GM10266 (cell line): ENCODE results near the gene COX8A.
"Not testable (repeated sequence)": the region's sequence is repeated elsewhere in the genome, so short reads cannot be mapped to it uniquely, and the experiment has no call there.

Experiments used
- DNase-seq: peaks from one replicate; pipeline ENCODE4 v3.0.0; 2012; ENCODE audit errors: extremely low spot score
- TF ChIP-seq, protein P1 (sequence below): IDR thresholded peaks from 2 replicates; pipeline ENCODE4 v1.5.1; 2012; ENCODE audit warnings: mild to moderate bottlenecking, low read depth; ENCODE audit not compliant: control insufficient read depth, insufficient read depth; ENCODE audit errors: missing control alignments

Gene COX8A

GRCh38 chr11:63969461-63969860 is 5.0 kb upstream of the COX8A start:
- TF ChIP-seq, protein P1, sequence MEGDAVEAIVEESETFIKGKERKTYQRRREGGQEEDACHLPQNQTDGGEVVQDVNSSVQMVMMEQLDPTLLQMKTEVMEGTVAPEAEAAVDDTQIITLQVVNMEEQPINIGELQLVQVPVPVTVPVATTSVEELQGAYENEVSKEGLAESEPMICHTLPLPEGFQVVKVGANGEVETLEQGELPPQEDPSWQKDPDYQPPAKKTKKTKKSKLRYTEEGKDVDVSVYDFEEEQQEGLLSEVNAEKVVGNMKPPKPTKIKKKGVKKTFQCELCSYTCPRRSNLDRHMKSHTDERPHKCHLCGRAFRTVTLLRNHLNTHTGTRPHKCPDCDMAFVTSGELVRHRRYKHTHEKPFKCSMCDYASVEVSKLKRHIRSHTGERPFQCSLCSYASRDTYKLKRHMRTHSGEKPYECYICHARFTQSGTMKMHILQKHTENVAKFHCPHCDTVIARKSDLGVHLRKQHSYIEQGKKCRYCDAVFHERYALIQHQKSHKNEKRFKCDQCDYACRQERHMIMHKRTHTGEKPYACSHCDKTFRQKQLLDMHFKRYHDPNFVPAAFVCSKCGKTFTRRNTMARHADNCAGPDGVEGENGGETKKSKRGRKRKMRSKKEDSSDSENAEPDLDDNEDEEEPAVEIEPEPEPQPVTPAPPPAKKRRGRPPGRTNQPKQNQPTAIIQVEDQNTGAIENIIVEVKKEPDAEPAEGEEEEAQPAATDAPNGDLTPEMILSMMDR = no peak
- DNase-seq = no peak

DNA sequence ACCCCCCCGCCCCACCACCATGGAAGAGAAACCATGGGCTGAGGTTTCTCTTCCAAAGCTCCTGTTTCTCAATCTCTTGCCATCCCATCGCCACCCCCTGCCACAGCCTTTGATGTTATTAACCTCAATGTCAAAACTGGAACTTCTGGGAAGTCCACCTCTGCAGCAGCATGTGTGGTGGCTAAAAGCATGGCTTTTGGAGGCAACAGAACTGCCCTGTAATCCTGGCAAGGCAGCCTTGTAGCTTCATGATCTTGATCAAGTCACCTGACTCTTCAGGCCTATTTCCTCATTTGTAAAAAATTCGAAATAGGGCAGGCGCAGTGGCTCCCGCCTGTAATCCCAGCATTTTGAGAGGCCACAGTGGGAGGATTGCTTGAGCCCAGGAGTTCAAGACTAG is 3.5 kb upstream of the COX8A start:
- DNase-seq = no peak
- TF ChIP-seq, protein P1 = no peak

DNA sequence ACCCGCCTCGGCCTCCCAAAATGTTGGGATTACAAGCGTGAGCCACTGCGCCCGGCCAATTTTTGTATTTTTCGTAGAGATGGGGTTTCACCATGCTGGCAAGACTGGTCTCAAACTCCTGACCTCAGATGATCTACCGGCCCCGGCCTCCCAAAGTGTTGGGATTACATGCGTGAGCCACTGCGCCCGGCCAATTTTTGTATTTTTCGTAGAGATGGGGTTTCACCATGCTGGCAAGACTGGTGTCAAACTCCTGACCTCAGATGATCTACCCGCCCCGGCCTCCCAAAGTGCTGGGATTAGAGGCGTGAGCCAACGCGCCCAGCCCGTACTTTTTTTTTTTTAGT is 535 bp upstream of the COX8A start:
- not testable (repeated sequence) for DNase-seq

DNA sequence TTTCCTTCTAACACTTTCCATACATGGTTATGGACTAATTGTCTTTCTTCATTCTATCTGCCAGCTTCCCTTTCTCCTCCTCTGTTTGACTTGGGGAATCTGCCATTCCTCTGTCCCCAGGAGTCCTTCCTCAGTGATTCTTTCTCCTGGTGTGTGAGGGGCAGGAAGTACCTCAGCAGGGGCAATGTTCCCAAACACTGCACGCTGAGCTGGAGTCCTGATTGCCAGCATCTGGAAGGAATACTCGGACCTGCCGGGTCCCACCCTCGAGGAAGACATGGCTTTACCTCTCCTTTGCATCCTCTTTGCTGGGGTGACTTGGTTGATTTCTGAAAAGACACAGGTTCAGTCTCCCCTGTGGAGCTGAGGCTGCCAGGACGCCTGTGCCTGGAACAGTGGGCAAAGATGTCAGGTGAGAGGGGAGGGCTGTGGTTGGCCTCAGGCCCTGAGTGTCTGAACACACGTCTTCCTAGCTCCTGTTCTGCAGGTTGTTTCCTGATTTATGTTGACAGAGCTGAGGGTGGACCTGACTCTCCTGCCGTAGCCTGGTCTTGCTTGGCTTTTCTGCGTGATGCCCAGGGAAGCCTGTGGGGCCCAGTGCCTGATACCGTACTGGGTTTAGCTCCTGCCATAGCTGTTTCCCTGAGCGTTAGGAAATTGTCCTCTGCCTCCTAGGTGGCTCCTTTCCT is 4.3 kb downstream of the COX8A start:
- no peak for DNase-seq
- TF ChIP-seq, protein P1 = no peak

DNA sequence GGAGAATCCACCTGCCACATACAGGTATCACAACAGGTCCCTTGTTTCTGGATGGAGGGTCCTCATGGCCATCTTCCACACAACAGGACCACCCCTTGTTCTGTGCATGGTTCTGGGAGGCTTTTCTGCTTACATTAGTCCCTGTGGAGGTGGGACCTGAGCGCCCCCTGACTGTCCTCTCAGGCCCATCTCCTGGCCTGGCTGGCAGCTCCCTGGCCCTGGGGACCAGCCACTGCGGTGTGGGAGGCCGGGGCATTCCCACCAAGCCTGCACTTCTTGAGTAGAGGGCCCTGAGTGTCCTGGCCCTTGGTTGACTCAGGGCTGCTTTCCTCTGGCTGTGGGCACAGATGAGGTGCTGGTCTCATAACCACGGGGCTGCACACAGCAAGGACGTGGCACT is 5.0 kb downstream of the COX8A start:
- TF ChIP-seq, protein P1 = no peak
- no peak for DNase-seq

DNA sequence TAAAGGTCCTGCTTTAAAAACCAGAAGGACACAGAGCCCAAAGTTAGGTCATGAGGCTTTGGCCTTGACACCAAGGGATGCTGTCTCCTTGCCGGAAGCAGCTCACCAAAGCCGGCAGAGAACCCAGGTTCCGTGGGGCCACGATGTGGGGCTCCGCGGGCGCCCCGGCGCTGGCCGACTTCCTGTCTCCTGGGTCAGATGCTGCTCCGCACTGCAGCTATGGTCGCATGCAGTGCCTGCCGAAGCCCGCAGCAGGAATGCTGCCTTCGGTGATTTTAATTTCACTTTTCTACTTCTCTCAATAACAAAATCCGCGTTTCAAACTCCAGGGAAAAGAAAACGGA is 11.4 kb downstream of the COX8A start:
- DNase-seq = peak; percentile 75

DNA sequence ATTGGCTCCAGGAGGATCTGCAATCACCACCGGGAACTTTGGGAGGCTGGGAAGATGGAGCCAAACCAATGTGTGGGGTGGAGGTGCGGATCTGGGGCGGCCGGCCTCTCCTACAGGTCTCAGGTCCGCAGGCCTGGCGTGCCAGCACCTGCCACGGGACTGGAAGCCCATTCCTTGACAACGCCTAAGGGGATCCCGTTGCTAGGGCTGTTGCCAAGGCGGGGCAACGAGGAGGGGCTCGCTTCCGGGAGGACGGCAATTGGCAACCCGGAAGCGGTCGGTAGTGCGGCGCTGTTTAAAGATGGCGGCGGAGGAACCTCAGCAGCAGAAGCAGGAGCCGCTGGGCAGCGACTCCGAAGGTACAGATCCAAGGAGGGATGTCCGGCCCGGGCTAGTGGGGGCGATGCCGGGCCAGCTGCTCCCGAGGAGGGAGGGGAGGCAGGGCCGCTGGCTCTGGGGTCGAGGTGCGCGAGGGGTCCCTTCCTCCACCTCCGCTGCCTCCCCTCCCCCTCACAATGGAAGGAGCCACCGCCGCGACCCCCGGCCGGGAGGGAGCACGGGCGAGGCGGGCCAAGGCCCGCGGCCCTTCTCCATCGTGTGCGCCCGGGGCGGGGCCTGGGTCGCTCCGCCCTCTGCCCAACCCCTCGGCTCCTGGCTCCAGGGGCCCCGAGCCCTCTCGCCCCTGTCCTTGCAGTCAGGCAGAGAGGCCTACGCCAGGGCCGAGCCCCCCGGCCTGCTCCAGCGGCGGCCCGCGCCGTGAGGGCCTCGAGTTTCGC is 11.9 kb downstream of the COX8A start, which contains the start of gene OTUB1:
TSS of gene OTUB1 (plus strand) at position 283 of the 776 bp plus-strand sequence. CDS start at position 302, 19 bp downstream.
- peak; percentile 94 for DNase-seq
- TF ChIP-seq, protein P1 = no peak

More for the DNA sequence above, 11.4 kb downstream of the COX8A start:
- TF ChIP-seq, protein P1 = no peak

- TF ChIP-seq, protein P1 = no peak
- DNase-seq = no peak
Measured at GRCh38 chr11:63986932-63987513, 12.6 kb downstream of the COX8A start.
